ENCODE data around the gene FAM25A.

- TF ChIP-seq GABPA (IDR thresholded peaks at IDR 0.05; ENCODE audit: low read depth) (no peak), MEF2A (IDR thresholded peaks at IDR 0.05; ENCODE audit: borderline replicate concordance, low read depth) (no peak), SIN3A (IDR thresholded peaks at IDR 0.05; ENCODE audit: borderline replicate concordance, low read depth, low read length) (no peak)
- TF ChIP-seq, protein P1, sequence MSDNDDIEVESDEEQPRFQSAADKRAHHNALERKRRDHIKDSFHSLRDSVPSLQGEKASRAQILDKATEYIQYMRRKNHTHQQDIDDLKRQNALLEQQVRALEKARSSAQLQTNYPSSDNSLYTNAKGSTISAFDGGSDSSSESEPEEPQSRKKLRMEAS (IDR thresholded peaks at IDR 0.05; ENCODE audit: low read depth) = no peak
- TF ChIP-seq, protein P2, sequence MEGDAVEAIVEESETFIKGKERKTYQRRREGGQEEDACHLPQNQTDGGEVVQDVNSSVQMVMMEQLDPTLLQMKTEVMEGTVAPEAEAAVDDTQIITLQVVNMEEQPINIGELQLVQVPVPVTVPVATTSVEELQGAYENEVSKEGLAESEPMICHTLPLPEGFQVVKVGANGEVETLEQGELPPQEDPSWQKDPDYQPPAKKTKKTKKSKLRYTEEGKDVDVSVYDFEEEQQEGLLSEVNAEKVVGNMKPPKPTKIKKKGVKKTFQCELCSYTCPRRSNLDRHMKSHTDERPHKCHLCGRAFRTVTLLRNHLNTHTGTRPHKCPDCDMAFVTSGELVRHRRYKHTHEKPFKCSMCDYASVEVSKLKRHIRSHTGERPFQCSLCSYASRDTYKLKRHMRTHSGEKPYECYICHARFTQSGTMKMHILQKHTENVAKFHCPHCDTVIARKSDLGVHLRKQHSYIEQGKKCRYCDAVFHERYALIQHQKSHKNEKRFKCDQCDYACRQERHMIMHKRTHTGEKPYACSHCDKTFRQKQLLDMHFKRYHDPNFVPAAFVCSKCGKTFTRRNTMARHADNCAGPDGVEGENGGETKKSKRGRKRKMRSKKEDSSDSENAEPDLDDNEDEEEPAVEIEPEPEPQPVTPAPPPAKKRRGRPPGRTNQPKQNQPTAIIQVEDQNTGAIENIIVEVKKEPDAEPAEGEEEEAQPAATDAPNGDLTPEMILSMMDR (IDR thresholded peaks at IDR 0.05) = no peak
Measured at GRCh38 chr10:87000491-87000890, 19.6 kb upstream of the FAM25A start.
